ENCODE results near the gene LIME1.

DNA sequence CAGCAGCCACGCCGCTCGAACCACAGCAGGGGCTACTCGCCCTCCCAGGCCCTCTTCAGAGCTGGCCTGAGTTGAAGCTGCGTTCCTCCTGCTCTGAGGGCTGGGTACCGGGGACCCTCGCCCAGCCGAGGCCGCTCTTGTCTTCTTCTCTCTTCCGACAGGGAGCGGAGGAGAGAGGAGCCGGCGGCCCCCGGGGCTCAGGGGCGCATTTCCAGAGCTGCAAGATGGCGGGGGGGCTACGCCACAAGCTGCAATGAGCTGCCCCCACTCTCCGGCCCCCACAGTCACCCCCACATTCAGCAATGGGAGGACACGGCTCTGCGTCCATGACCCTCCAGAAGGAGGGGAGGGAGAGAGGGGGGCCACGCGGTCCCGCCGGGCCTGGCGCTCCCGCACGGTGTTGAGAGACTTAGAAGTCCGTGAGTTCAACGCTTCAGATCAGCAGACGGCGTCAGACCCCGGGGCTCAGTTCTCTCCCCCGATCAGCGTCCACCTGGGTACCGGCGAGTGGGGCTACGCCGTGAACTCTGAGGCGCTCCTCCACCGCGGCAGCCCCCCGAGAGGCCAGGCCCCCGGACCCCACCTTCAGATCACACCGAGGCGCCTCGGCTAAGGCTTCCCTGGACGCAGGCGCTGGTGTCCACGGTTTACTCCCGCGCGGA lies 34.7 kb downstream of the LIME1 start:
- TF ChIP-seq POLR2A (IDR thresholded peaks at IDR 0.05; ENCODE audit: low read depth, low read length): no peak
- TF ChIP-seq TAF1 (IDR thresholded peaks at IDR 0.05; ENCODE audit: low read depth, low read length): no peak
- no peak for TF ChIP-seq POLR2AphosphoS5 (IDR thresholded peaks at IDR 0.05; ENCODE audit: low read depth, low read length)
- no peak for TF ChIP-seq POU2F2 (IDR thresholded peaks at IDR 0.05; ENCODE audit: low read depth, low read length)

All from GM12891 (cell line).